ENCODE data around the gene ZBTB17.

ZBTB17 gene

GRCh38 chr1:16015960-16016901 is 40.3 kb upstream of the ZBTB17 start:
- no peak overlapping the region for H3K4me3 ChIP-seq (ENCODE audit: low read depth, low read length)
- in situ Hi-C loops (cut with HindIII; ENCODE audit: low sequenced_read_pairs): no loop called here
- no peak for TF ChIP-seq CTCF (IDR thresholded peaks at IDR 0.05; ENCODE audit: low read depth, low read length, missing control alignments)
- DNase-seq (ENCODE audit: low read depth): no peak

GRCh38 chr1:16015491-16015890 is 39.6 kb upstream of the ZBTB17 start:
- in situ Hi-C loops (cut with HindIII; ENCODE audit: low sequenced_read_pairs): no loop called here
- no peak for TF ChIP-seq CTCF (IDR thresholded peaks at IDR 0.05; ENCODE audit: low read depth, low read length, missing control alignments)
- DNase-seq (ENCODE audit: low read depth): no peak
- H3K4me3 ChIP-seq (ENCODE audit: low read depth, low read length): no peak overlapping the region

GRCh38 chr1:16014509-16015482 is 38.9 kb upstream of the ZBTB17 start:
- no peak overlapping the region for H3K4me3 ChIP-seq (ENCODE audit: low read depth, low read length)
- in situ Hi-C loops (cut with HindIII; ENCODE audit: low sequenced_read_pairs): no loop called here
- DNase-seq (ENCODE audit: low read depth): no peak
- TF ChIP-seq CTCF (IDR thresholded peaks at IDR 0.05; ENCODE audit: low read depth, low read length, missing control alignments): no peak

GRCh38 chr1:16013908-16014258 is 38.0 kb upstream of the ZBTB17 start:
- H3K4me3 ChIP-seq (ENCODE audit: low read depth, low read length): no peak overlapping the region
- in situ Hi-C loops (cut with HindIII; ENCODE audit: low sequenced_read_pairs): no loop called here

GRCh38 chr1:16013220-16013907 is 37.5 kb upstream of the ZBTB17 start:
- peak; percentile 41 for DNase-seq (ENCODE audit: low read depth)
- peak overlapping the region; percentile 31 for H3K4me3 ChIP-seq (ENCODE audit: low read depth, low read length)
- TF ChIP-seq CTCF (IDR thresholded peaks at IDR 0.05; ENCODE audit: low read depth, low read length, missing control alignments): no peak
- in situ Hi-C loops (cut with HindIII; ENCODE audit: low sequenced_read_pairs): no loop called here

More at GRCh38 chr1:16013908-16014258, 38.0 kb upstream of the ZBTB17 start:
- no peak for DNase-seq (ENCODE audit: low read depth)
- no peak for TF ChIP-seq CTCF (IDR thresholded peaks at IDR 0.05; ENCODE audit: low read depth, low read length, missing control alignments)

Measured in astrocyte of the cerebellum (primary cell).